ENCODE measurements around the gene TBC1D2B.

DNA sequence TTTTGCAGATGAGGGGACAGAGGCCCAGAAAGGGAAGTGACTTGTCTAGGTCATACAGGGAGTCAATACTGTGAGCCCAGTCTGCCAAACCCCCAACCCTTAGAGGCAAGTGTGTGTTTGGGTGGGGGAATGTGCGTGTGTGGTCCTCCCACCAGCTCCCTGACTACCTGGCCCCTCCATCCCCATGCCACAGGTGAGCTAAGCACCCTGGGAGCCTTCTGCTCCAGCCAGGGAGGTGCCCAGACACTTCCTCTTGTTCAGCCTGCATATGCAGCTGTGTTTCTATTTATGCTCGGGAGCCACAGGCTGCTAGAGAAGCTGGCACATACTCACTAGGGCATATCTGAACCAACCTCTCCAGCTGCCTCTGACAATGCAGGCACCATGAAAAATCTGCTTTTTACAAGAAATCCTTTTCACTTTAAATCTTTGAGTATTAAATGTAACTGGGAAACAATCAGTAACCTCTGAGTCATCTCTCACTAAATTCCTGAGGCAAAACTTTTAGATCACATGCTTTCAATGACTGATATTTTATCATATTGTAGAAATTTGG lies 20.7 kb downstream of the TBC1D2B start:
- TF ChIP-seq FOXA1 (IDR thresholded peaks at IDR 0.05) (no peak), GABPA (IDR thresholded peaks at IDR 0.05 in 1 of 2, conservative IDR thresholded peaks at IDR 0.05 in 1 of 2) (no peak), YY1 (IDR thresholded peaks at IDR 0.05) (no peak), TAF1 (conservative IDR thresholded peaks at IDR 0.05) (no peak), JUND (IDR thresholded peaks at IDR 0.05) (peak in 1 of 2 donors; percentile 10)
- TF ChIP-seq, protein P1, sequence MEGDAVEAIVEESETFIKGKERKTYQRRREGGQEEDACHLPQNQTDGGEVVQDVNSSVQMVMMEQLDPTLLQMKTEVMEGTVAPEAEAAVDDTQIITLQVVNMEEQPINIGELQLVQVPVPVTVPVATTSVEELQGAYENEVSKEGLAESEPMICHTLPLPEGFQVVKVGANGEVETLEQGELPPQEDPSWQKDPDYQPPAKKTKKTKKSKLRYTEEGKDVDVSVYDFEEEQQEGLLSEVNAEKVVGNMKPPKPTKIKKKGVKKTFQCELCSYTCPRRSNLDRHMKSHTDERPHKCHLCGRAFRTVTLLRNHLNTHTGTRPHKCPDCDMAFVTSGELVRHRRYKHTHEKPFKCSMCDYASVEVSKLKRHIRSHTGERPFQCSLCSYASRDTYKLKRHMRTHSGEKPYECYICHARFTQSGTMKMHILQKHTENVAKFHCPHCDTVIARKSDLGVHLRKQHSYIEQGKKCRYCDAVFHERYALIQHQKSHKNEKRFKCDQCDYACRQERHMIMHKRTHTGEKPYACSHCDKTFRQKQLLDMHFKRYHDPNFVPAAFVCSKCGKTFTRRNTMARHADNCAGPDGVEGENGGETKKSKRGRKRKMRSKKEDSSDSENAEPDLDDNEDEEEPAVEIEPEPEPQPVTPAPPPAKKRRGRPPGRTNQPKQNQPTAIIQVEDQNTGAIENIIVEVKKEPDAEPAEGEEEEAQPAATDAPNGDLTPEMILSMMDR (IDR thresholded peaks at IDR 0.05; ENCODE audit: low read depth, low read length, missing input control) = no peak
- TF ChIP-seq, protein P2, sequence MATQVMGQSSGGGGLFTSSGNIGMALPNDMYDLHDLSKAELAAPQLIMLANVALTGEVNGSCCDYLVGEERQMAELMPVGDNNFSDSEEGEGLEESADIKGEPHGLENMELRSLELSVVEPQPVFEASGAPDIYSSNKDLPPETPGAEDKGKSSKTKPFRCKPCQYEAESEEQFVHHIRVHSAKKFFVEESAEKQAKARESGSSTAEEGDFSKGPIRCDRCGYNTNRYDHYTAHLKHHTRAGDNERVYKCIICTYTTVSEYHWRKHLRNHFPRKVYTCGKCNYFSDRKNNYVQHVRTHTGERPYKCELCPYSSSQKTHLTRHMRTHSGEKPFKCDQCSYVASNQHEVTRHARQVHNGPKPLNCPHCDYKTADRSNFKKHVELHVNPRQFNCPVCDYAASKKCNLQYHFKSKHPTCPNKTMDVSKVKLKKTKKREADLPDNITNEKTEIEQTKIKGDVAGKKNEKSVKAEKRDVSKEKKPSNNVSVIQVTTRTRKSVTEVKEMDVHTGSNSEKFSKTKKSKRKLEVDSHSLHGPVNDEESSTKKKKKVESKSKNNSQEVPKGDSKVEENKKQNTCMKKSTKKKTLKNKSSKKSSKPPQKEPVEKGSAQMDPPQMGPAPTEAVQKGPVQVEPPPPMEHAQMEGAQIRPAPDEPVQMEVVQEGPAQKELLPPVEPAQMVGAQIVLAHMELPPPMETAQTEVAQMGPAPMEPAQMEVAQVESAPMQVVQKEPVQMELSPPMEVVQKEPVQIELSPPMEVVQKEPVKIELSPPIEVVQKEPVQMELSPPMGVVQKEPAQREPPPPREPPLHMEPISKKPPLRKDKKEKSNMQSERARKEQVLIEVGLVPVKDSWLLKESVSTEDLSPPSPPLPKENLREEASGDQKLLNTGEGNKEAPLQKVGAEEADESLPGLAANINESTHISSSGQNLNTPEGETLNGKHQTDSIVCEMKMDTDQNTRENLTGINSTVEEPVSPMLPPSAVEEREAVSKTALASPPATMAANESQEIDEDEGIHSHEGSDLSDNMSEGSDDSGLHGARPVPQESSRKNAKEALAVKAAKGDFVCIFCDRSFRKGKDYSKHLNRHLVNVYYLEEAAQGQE (IDR thresholded peaks at IDR 0.05) = no peak

All from liver (tissue), 3 donors.